ENCODE data around the gene KIF3A. TPM values are rescaled to one million over a fixed set of nuclear protein-coding genes. Genes with fewer than 3 reads are reported as not detected.

Gene KIF3A
- total RNA-seq, 1 donor from 2014 or later: 10.5 TPM

GRCh38 chr5:132770476-132771159, 33.3 kb upstream of the KIF3A start:
- intact Hi-C loops (cut with DNase I): no loop called here
- ATAC-seq (no peak), DNase-seq (no peak)
- Histone ChIP-seq H3K36me3 (no peaks in the 10 kb centered on the region), H3K27ac (peak overlapping the region; percentile 51), H3K4me3 (no peak overlapping the region), H3K4me1 (peaks cover 47% of the 10 kb centered on the region), H3K9me3 (no peaks in the 10 kb centered on the region), H3K27me3 (no peaks in the 10 kb centered on the region)
- TF ChIP-seq, protein P1, sequence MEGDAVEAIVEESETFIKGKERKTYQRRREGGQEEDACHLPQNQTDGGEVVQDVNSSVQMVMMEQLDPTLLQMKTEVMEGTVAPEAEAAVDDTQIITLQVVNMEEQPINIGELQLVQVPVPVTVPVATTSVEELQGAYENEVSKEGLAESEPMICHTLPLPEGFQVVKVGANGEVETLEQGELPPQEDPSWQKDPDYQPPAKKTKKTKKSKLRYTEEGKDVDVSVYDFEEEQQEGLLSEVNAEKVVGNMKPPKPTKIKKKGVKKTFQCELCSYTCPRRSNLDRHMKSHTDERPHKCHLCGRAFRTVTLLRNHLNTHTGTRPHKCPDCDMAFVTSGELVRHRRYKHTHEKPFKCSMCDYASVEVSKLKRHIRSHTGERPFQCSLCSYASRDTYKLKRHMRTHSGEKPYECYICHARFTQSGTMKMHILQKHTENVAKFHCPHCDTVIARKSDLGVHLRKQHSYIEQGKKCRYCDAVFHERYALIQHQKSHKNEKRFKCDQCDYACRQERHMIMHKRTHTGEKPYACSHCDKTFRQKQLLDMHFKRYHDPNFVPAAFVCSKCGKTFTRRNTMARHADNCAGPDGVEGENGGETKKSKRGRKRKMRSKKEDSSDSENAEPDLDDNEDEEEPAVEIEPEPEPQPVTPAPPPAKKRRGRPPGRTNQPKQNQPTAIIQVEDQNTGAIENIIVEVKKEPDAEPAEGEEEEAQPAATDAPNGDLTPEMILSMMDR (IDR thresholded peaks at IDR 0.05): no peak

DNA sequence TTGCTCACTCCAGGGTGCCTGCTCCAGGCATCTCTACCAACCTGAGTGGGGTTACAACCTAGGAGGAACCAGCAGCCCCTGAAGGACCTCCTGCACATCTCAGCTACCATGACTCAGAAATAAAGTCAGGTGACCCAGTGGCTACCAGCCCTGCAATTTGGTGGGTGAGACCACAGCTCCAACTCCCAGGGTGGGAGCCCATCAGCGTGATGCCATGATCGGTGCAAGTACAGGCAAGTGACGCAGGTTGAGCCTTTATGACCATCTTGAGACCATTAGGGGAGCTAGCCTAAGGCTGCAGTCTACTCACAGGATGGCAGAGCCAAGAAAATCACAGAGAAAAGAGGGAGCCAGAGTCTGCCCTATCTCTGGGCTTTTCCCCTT, 31.1 kb upstream of the KIF3A start:
- H3K9me3 ChIP-seq: no peaks in the 10 kb centered on the region
- H3K27me3 ChIP-seq: no peaks in the 10 kb centered on the region
- no peak for DNase-seq
- H3K36me3 ChIP-seq: peaks cover 16% of the 10 kb centered on the region
- ATAC-seq: no peak
- no peak overlapping the region for H3K4me3 ChIP-seq
- intact Hi-C loops (cut with DNase I): no loop called here
- TF ChIP-seq, protein P1 (IDR thresholded peaks at IDR 0.05): no peak
- H3K27ac ChIP-seq: no peak overlapping the region
- H3K4me1 ChIP-seq: peaks cover 37% of the 10 kb centered on the region

DNA sequence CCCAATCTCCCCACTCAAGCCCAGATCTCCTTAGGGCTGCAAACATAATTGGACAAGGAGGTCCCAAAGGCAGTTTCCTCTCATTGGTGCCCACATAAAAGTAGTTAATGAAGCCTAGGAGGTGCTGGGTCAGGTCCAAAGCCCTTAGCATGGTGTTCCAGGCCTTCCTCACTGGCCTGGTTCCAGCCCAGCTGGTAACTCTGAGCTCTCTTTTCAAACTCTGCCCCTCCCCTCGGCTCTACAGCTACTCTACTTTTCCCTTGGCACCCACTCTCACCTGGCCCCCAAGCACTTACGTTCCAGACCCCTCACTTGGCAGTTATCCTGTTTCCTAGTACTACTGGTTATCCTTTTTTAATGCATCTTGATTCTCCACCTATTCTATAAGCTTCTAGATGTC, 29.8 kb upstream of the KIF3A start:
- Histone ChIP-seq H3K4me1 (peaks cover 36% of the 10 kb centered on the region), H3K27ac (no peak overlapping the region), H3K9me3 (no peaks in the 10 kb centered on the region), H3K36me3 (peaks cover 26% of the 10 kb centered on the region), H3K27me3 (no peaks in the 10 kb centered on the region), H3K4me3 (no peak overlapping the region)
- intact Hi-C loops (cut with DNase I): no loop called here
- no peak for DNase-seq
- no peak for ATAC-seq
- TF ChIP-seq, protein P1 (IDR thresholded peaks at IDR 0.05): no peak

GRCh38 chr5:132766806-132767055, 29.4 kb upstream of the KIF3A start:
- H3K27me3 ChIP-seq: no peaks in the 10 kb centered on the region

GRCh38 chr5:132766020-132766805, 28.9 kb upstream of the KIF3A start:
- intact Hi-C loops (cut with DNase I): no loop called here
- DNase-seq (peak; percentile 34), ATAC-seq (no peak)
- H3K4me1 ChIP-seq: peaks cover 28% of the 10 kb centered on the region
- peaks cover 27% of the 10 kb centered on the region for H3K36me3 ChIP-seq
- H3K27me3 ChIP-seq: no peaks in the 10 kb centered on the region
- no peak overlapping the region for H3K4me3 ChIP-seq
- H3K27ac ChIP-seq: no peak overlapping the region
- TF ChIP-seq, protein P1 (IDR thresholded peaks at IDR 0.05): no peak
- H3K9me3 ChIP-seq: no peaks in the 10 kb centered on the region

More at GRCh38 chr5:132766806-132767055, 29.4 kb upstream of the KIF3A start:
- H3K27ac ChIP-seq: no peak overlapping the region
- DNase-seq (no peak), ATAC-seq (no peak)
- no peaks in the 10 kb centered on the region for H3K9me3 ChIP-seq
- peaks cover 32% of the 10 kb centered on the region for H3K4me1 ChIP-seq
- TF ChIP-seq, protein P1 (IDR thresholded peaks at IDR 0.05): no peak
- H3K36me3 ChIP-seq: peaks cover 26% of the 10 kb centered on the region
- H3K4me3 ChIP-seq: no peak overlapping the region
- intact Hi-C loops (cut with DNase I): no loop called here

Data from upper lobe of right lung (tissue), 1 donor.